ENCODE results near the gene RNF222. TPM values are rescaled to one million over a fixed set of nuclear protein-coding genes. Genes with fewer than 3 reads are reported as not detected.
A peak's percentile ranks its signal among the peaks of the same experiment; 100 is the strongest.

The RNF222 gene
- total and polyA plus RNA-seq, 7 donors = not detected

GRCh38 chr17:8387914-8388651 is 9.5 kb downstream of the RNF222 start:
- no peak overlapping the region for H3K27ac ChIP-seq
- 83 to 87% (median 84%) methylated on average over 7 of the region's 7 CpGs for WGBS, 3 donors
- intact Hi-C loops (cut with DNase I) = no loop called here
- DNase-seq = no peak
- H3K4me3 ChIP-seq = no peak overlapping the region
- peaks cover 0 to 8% (median 6%) of the 10 kb centered on the region in 3 donors for H3K27me3 ChIP-seq (ENCODE audit: insufficient read depth in 3 of 3, low read length in 2 of 3)
- H3K36me3 ChIP-seq (ENCODE audit: insufficient read depth in 1 of 2, low read depth in 1 of 2) = no peaks in the 10 kb centered on the region
- no peaks in the 10 kb centered on the region for H3K4me1 ChIP-seq
- TF ChIP-seq CTCF (IDR thresholded peaks at IDR 0.05) = no peak
- no peaks in the 10 kb centered on the region for H3K9me3 ChIP-seq
- ATAC-seq = no peak

GRCh38 chr17:8386841-8387240 is 10.8 kb downstream of the RNF222 start:
- DNase-seq (no peak), ATAC-seq (no peak)
- H3K9me3 ChIP-seq = no peaks in the 10 kb centered on the region
- WGBS, 3 donors = 77 to 84% (median 78%) methylated on average over 6 of the region's 6 CpGs
- H3K4me3 ChIP-seq = no peak overlapping the region
- intact Hi-C loops (cut with DNase I) = no loop called here
- TF ChIP-seq CTCF (IDR thresholded peaks at IDR 0.05) = no peak
- peaks cover 0 to under 1% (median 0%) of the 10 kb centered on the region in 3 donors for H3K27me3 ChIP-seq (ENCODE audit: insufficient read depth in 3 of 3, low read length in 2 of 3)
- H3K27ac ChIP-seq = no peak overlapping the region
- H3K36me3 ChIP-seq (ENCODE audit: insufficient read depth in 1 of 2, low read depth in 1 of 2) = peaks cover 2 to 3% of the 10 kb centered on the region in 2 donors
- H3K4me1 ChIP-seq = peaks cover 4% of the 10 kb centered on the region

GRCh38 chr17:8384801-8385378 is 12.7 kb downstream of the RNF222 start:
- Histone ChIP-seq H3K4me3 (no peak overlapping the region), H3K27ac (no peak overlapping the region), H3K27me3 (ENCODE audit: insufficient read depth in 3 of 3, low read length in 2 of 3) (no peaks in the 10 kb centered on the region), H3K9me3 (no peaks in the 10 kb centered on the region), H3K4me1 (peaks cover 18% of the 10 kb centered on the region), H3K36me3 (ENCODE audit: insufficient read depth in 1 of 2, low read depth in 1 of 2) (peaks cover 11 to 21% of the 10 kb centered on the region in 2 donors)
- DNase-seq = no peak
- no peak for TF ChIP-seq CTCF (IDR thresholded peaks at IDR 0.05)
- 77 to 79% (median 78%) methylated on average over 12 of the region's 12 CpGs for WGBS, 3 donors
- no peak for ATAC-seq
- intact Hi-C loops (cut with DNase I) = no loop called here

GRCh38 chr17:8383143-8383822 is 14.3 kb downstream of the RNF222 start, which contains the start of gene RPL26:
Gene RPL26 (minus strand): TSS chr17:8383193. CDS start chr17:8382310, 883 bp downstream.
- TF ChIP-seq CTCF (IDR thresholded peaks at IDR 0.05) = peak; percentile 99
- H3K9me3 ChIP-seq = no peaks in the 10 kb centered on the region
- ATAC-seq (peak; percentile 92 to 93 (median 93)), DNase-seq (peak; percentile 95 to 97)
- H3K27ac ChIP-seq = peak within 1 kb of the TSS; percentile 79
- 0 to 1% (median 0%) methylated on average over 39 to 55 of the region's 55 CpGs for WGBS, 3 donors
- intact Hi-C loops (cut with DNase I) = no loop called here
- peak within 1 kb of the TSS; percentile 71 for H3K4me3 ChIP-seq
- peaks cover 16 to 37% of the 10 kb centered on the region in 2 donors for H3K36me3 ChIP-seq (ENCODE audit: insufficient read depth in 1 of 2, low read depth in 1 of 2)
- peaks cover 18% of the 10 kb centered on the region for H3K4me1 ChIP-seq
- no peaks in the 10 kb centered on the region for H3K27me3 ChIP-seq (ENCODE audit: insufficient read depth in 3 of 3, low read length in 2 of 3)

Measured in psoas muscle (tissue), 8 donors.